Right lobe of liver (tissue), 4 donors: ENCODE results near the gene GALNT11.

ENCODE experiments used
- POLR2A ChIP-seq: fragments of 450-650 bp; IDR thresholded peaks from one replicate; pipeline ENCODE4 v1.6.1; 2017; ENCODE audit warnings: antibody characterized with exemption, mild to moderate bottlenecking
- TF ChIP-seq, protein P1 (sequence below), 4 donors: fragments of 200-600 bp in 3 of 4; fragments of 450-650 bp in 1 of 4; IDR thresholded peaks; one replicate each; pipeline versions ENCODE4 v1.5.1 to v1.8.0; 2016 to 2022; ENCODE audit warnings: antibody characterized with exemption in 4 of 4, mild to moderate bottlenecking in 2 of 4
- donor health status: DM: no; HTN: no; CAD: no.
- donor health status: DM: no; HTN: no; CAD: no.
- donor health status: DM: no; HTN: yes; CAD: no.

DNA sequence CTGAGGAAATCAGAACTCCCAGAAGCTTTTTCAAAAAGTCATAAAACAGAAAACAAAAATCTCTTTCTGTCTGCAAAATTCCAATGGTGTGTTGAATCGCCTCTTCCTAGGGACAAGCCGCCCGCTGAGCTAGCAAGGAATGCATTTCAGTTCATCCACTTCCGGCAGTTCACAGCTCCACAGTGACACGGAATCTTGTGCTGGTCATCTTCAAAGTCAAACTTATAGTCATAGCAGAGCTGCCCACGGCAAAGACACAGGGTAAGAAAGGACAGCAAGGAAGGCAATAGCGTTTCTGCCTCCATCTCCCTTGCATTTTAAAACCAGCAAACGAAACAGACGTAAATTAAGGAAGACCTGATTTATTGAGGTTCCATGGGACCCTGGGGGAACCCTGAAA, 111.2 kb downstream of the GALNT11 start:
- TF ChIP-seq POLR2A = no peak
- TF ChIP-seq, protein P1, sequence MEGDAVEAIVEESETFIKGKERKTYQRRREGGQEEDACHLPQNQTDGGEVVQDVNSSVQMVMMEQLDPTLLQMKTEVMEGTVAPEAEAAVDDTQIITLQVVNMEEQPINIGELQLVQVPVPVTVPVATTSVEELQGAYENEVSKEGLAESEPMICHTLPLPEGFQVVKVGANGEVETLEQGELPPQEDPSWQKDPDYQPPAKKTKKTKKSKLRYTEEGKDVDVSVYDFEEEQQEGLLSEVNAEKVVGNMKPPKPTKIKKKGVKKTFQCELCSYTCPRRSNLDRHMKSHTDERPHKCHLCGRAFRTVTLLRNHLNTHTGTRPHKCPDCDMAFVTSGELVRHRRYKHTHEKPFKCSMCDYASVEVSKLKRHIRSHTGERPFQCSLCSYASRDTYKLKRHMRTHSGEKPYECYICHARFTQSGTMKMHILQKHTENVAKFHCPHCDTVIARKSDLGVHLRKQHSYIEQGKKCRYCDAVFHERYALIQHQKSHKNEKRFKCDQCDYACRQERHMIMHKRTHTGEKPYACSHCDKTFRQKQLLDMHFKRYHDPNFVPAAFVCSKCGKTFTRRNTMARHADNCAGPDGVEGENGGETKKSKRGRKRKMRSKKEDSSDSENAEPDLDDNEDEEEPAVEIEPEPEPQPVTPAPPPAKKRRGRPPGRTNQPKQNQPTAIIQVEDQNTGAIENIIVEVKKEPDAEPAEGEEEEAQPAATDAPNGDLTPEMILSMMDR (IDR thresholded peaks at IDR 0.05) = no peak
